Osteoblast (primary cell): ENCODE measurements around the gene IL6R. TPM values are rescaled to one million over a fixed set of nuclear protein-coding genes. Genes with fewer than 3 reads are reported as not detected.

Source experiments
- DNase-seq: peaks from one replicate; pipeline ENCODE4 v3.0.0; 2011; ENCODE audit warnings: low spot score, mixed read lengths; ENCODE audit not compliant: insufficient read length; ENCODE audit errors: missing footprints
- H2AFZ ChIP-seq: 2 replicates; pipeline ENCODE4 v1.6.0; 2011; ENCODE audit warnings: mild to moderate bottlenecking, low read length
- H3K27ac ChIP-seq: 2 replicates; pipeline ENCODE4 v1.5.1; 2011; ENCODE audit warnings: mild to moderate bottlenecking, low read depth, low read length, moderate library complexity
- H3K27me3 ChIP-seq: 2 replicates; pipeline ENCODE4 v1.6.0; 2012; ENCODE audit warnings: mild to moderate bottlenecking, control low read depth, inconsistent platforms, low read length, moderate library complexity; ENCODE audit not compliant: insufficient read depth
- H3K36me3 ChIP-seq: 2 replicates; pipeline ENCODE4 v1.5.1; 2011; ENCODE audit warnings: mild to moderate bottlenecking, low read length, control low read depth, moderate library complexity; ENCODE audit not compliant: insufficient read depth
- H3K4me1 ChIP-seq: 2 replicates; pipeline ENCODE4 v1.5.1; 2011; ENCODE audit warnings: mild to moderate bottlenecking, low read length, control low read depth, moderate library complexity; ENCODE audit not compliant: insufficient read depth
- H3K4me2 ChIP-seq: 2 replicates; pipeline ENCODE4 v1.6.0; 2011; ENCODE audit warnings: mild to moderate bottlenecking, low read length; ENCODE audit not compliant: insufficient read depth
- H3K4me3 ChIP-seq: fragments of 200-600 bp; sonication (generic); 3 replicates; pipeline ENCODE4 v1.5.1; 2012; ENCODE audit warnings: mild to moderate bottlenecking, low read length, inconsistent platforms; ENCODE audit not compliant: insufficient read depth
- H3K79me2 ChIP-seq: 2 replicates; pipeline ENCODE4 v1.6.0; 2012; ENCODE audit warnings: mild to moderate bottlenecking, low read length, control low read depth, inconsistent platforms; ENCODE audit not compliant: insufficient read depth
- H3K9me3 ChIP-seq: 2 replicates; pipeline ENCODE4 v1.5.1; 2011; ENCODE audit warnings: low read depth, low read length, control low read depth
- H4K20me1 ChIP-seq: 2 replicates; pipeline ENCODE4 v1.6.0; 2012; ENCODE audit warnings: mild to moderate bottlenecking, low read length, control low read depth; ENCODE audit not compliant: insufficient read depth
- CTCF ChIP-seq: IDR thresholded peaks from 2 replicates; pipeline ENCODE4 v1.5.1; 2011; ENCODE audit warnings: mild to moderate bottlenecking, low read depth, low read length, moderate library complexity; ENCODE audit errors: extremely low read depth
- total RNA-seq: library from RNA; depleted of rRNA; stranded (reverse); fragments of >200 nt; gene quantifications from 2 replicates; pipeline ENCODE4 v1.2.3, GENCODE V29; 2012

The IL6R gene
- total RNA-seq, 1 donor, result 8.0 TPM

- no peaks in the 10 kb centered on the region for H4K20me1 ChIP-seq
- peaks cover 83% of the 10 kb centered on the region for H3K27me3 ChIP-seq
- H3K79me2 ChIP-seq, result no peaks in the 10 kb centered on the region
- TF ChIP-seq CTCF, result no peak
- H3K4me3 ChIP-seq, result no peak overlapping the region
- no peak for DNase-seq
- H2AFZ ChIP-seq, result no peak overlapping the region
- H3K4me1 ChIP-seq, result no peaks in the 10 kb centered on the region
- no peaks in the 10 kb centered on the region for H3K9me3 ChIP-seq
- no peak overlapping the region for H3K27ac ChIP-seq
- no peak overlapping the region for H3K4me2 ChIP-seq
- H3K36me3 ChIP-seq, result no peaks in the 10 kb centered on the region
These were observed 85.2 kb downstream of the IL6R start for GRCh38 chr1:154490317-154490716.

GRCh38 chr1:154492115-154492514 lies 87.0 kb downstream of the IL6R start:
- Histone ChIP-seq H3K4me1 (no peaks in the 10 kb centered on the region), H3K36me3 (no peaks in the 10 kb centered on the region), H3K27ac (no peak overlapping the region), H3K9me3 (no peaks in the 10 kb centered on the region), H3K27me3 (peaks cover 88% of the 10 kb centered on the region), H3K4me2 (no peak overlapping the region), H3K79me2 (no peaks in the 10 kb centered on the region), H2AFZ (no peak overlapping the region), H3K4me3 (no peak overlapping the region), H4K20me1 (no peaks in the 10 kb centered on the region)
- no peak for TF ChIP-seq CTCF
- no peak for DNase-seq

- no peak overlapping the region for H3K27ac ChIP-seq
- no peaks in the 10 kb centered on the region for H3K9me3 ChIP-seq
- H3K79me2 ChIP-seq, result no peaks in the 10 kb centered on the region
- H3K4me2 ChIP-seq, result no peak overlapping the region
- no peak for DNase-seq
- no peak overlapping the region for H2AFZ ChIP-seq
- peaks cover 85% of the 10 kb centered on the region for H3K27me3 ChIP-seq
- H3K4me1 ChIP-seq, result no peaks in the 10 kb centered on the region
- no peak overlapping the region for H3K4me3 ChIP-seq
- H4K20me1 ChIP-seq, result no peaks in the 10 kb centered on the region
- H3K36me3 ChIP-seq, result no peaks in the 10 kb centered on the region
- no peak for TF ChIP-seq CTCF
These were observed 88.1 kb downstream of the IL6R start for GRCh38 chr1:154493276-154493675.

GRCh38 chr1:154495496-154496273 lies 90.5 kb downstream of the IL6R start:
- no peak for TF ChIP-seq CTCF
- no peak overlapping the region for H3K4me3 ChIP-seq
- no peaks in the 10 kb centered on the region for H3K9me3 ChIP-seq
- peaks cover 82% of the 10 kb centered on the region for H3K27me3 ChIP-seq
- no peaks in the 10 kb centered on the region for H3K79me2 ChIP-seq
- no peak overlapping the region for H2AFZ ChIP-seq
- no peaks in the 10 kb centered on the region for H4K20me1 ChIP-seq
- H3K4me2 ChIP-seq, result no peak overlapping the region
- no peaks in the 10 kb centered on the region for H3K4me1 ChIP-seq
- no peak overlapping the region for H3K27ac ChIP-seq
- no peak for DNase-seq
- no peaks in the 10 kb centered on the region for H3K36me3 ChIP-seq
